Activated gamma-delta T cell (primary cell): ENCODE measurements around the gene HCK.

Source experiments
- DNase-seq: peaks from one replicate; lab custom pipeline; 2025; lab: John Stamatoyannopoulos, UW
- total RNA-seq, 2 donors: gene quantifications; one replicate each; lab custom pipeline; 2026; lab: John Stamatoyannopoulos, UW

The HCK gene
- total RNA-seq: 2.5 to 14.1 reads per million in 2 donors

- no peak for DNase-seq
These were observed at the start of gene HCK for GRCh38 chr20:32052090-32052777. Gene HCK (plus strand): TSS chr20:32052242.

- no peak for DNase-seq
These were observed 48.7 kb upstream of the HCK start for GRCh38 chr20:32003325-32003724.

DNA sequence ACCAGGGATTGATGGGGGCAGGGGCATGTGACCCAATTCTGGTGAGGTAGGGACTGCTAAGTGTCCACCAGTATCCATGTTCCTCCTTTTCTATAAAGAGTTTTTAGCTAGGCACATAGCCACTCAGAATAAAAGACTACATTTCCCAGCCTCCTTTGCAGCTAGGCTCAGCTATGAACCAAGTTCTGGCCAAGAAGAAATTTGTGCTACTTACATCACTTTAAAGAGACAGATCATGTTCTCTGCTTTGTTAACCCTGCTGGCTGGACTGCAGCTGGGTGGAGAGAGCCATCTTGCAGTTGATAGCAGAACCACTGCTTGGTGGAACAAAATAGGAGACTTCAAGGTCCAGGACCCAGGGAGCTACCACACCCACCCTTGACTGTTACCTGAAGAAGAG lies 47.1 kb upstream of the HCK start:
- DNase-seq: no peak

DNA sequence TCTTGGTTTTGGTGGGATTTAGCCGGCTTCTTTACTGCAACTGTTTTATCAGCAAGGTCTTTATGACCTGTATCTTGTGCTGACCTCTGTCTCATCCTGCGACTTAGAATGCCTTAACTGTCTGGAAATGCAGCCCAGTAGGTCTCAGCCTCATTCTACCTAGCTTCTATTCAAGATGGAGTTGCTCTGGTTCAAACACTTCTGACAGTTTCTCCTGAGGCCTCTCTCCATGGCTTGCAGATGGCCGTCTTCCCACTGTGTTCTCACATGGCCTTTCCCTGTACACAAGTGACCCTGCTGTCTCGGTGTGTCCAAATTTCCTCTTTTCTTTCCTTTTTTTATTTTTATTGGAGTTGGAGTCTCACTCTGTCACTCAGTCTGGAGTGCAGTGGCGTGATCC lies 46.0 kb upstream of the HCK start:
- no peak for DNase-seq

DNA sequence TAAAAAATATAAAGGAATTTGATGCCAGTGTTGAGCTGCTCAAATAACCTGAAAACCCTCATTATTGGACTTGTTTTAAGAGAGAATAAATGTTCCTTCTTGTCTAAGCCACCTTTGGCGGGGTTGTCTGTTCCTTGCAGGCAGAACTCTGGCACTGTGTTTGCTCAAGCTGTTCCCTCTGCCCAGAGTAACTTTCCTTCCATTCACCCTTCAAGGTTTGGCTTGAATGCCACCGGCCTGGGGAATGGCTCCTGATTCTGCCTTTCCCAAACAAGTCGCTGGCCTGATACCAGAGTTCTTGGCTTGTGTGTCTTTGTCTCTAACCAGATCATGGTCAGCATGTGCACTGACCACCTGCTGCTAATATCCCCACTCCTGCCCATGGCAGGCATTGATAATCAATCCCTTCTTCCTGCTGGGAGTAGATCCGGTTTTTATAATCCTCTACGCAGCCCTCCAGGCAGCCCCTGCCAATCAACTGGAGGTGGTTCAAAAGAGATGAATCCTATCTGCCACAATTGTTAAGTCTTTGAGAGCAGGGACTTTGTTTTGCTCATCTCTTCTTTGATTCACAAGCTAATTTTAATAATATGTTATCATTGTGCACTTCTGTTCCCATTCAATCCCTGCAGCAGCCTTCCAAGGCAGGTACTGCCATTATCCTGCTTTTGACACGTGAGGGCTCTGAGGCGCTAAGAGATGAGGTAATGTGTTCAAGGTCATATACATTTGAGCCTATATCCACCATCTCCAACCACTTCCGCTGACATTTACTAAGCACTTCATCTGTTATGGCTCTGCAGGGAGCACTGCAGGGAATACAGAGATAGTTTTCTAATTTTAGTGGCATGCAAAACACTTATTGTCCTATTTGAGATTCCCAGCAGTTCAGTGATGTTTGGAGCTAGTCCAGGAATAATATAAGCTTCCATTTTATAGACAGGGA lies 44.9 kb upstream of the HCK start:
- no peak for DNase-seq

DNA sequence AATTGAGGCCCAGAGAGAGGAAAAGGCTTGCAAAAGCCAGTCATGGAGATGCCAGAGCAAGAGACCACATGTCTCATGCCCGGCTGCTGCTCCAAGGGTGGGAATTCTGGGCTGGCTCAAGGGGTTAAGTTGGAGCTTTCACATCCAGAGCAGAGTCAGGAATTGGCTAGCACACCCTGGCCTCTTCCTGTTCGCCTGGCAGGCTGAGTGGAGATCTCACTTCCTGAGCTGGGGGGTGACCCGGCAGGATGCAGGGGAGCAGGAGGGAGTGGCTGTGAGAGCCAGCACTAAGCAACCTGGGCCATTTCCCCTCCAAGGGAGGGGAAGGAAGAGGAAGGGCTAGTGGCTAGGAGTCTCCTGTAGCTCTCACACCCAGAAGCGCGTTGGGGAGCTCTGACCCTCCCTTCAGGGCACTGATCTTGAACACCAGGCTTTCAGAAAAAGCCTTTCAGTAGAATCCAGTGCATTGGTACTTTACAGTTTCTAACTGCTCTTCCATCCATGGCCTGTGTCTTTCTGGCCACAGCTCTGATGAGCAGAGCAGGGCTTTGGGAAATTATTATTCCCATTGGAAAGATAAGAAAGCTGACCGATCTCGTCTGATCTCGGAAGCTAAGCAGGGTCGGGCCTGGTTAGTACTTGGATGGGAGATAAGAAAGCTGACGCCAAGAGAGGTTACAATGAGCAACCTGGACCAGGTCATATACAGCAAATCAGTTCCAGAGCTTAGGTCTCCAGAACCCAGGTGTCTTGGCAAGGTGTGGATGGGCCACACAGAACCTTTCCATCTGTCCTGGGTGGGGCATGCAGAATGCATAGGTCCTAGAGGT lies 44.0 kb upstream of the HCK start:
- no peak for DNase-seq

GRCh38 chr20:32009564-32009963 lies 42.5 kb upstream of the HCK start:
- DNase-seq: no peak

DNA sequence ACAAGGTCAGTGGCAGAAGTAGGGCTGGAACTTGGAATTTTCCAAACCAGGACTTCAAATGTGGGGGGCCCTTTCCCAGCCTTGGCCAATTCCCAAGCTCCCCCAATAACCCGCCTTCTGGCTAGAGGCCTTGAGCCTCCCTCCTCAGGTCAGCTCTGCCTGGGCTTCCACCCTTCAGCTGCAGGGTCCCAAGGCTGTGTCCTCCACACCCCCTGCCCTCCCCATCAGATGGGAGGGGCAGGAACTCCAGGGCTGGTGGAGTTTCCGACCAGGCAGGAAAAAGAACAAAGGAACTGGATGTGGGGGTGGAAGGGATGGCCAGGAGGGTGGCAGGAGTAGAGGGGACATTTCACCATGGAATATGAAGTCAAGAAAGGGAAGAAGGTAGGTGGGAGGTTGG lies 41.9 kb upstream of the HCK start, which contains the start of gene CCM2L:
TSS of gene CCM2L (plus strand) at position 338 of the 400 bp plus-strand sequence. CDS start at position 355, 17 bp downstream.
- DNase-seq: no peak

- DNase-seq: no peak
These were observed 41.4 kb upstream of the HCK start for GRCh38 chr20:32010666-32011065.

GRCh38 chr20:32012159-32012688 lies 39.8 kb upstream of the HCK start:
- DNase-seq: no peak

GRCh38 chr20:32013326-32013725 lies 38.7 kb upstream of the HCK start:
- no peak for DNase-seq

GRCh38 chr20:32017711-32018251 lies 34.3 kb upstream of the HCK start:
- no peak for DNase-seq

- DNase-seq: no peak
These were observed 33.5 kb upstream of the HCK start for GRCh38 chr20:32018269-32019155.

DNA sequence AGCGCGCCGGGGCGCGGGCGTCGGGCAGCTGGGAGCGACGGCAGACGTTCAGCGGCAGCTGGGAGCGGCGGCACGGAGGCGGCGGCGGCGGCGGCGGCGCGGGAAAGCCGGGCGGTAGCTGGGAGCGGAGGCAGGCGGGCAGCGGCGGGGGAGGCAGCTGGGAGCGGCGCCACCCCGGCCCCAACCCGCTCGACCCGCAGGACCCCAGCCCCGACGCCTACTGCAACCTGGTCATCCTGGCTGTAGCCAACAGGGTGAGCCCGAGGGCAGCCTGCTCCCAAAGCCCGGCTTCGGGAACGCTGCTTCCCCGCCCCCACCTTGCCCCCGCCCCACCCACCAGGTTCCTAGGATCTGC lies 32.9 kb upstream of the HCK start:
- no peak for DNase-seq

DNA sequence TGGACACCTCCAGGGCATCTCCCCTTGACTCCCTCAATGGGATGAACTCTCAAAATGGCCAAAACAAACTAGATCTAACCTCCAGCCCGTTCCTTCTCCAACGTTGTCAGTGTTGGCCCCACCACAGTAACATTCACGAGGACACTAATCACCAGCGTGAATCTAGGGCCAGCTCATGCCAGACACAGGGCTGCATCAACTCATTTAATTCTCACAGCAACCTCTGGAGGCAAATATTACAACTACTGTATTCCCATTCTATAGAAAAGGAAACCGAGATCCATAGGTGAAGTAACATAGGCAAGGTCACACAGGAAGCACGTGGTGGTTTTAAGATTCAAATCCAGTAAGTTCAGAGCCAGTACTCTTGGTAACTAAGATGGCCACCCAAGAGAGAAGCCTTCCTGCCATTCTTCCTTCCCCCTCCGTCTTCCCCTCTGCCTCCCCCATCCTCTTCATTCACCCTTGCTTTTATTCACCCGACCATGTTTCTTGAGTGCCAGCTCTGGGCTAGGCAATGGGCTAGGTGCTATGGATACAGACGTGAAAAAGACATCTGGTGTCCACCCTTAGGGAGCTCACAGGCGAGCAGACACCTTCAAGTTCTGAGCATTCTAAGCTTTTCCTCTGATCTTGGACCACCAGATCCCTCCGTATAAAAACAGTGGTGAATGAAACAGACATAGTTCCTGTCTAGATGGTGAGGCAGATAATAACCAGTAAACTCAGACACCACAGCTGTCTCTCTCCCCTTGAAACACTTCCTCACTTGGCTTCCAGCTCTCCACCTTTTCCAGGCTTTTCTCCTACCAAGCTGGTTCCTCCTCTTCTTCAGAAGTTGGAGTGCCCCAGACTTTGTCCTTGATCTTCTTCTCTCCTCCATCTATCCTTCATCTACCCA lies 32.2 kb upstream of the HCK start:
- no peak for DNase-seq

DNA sequence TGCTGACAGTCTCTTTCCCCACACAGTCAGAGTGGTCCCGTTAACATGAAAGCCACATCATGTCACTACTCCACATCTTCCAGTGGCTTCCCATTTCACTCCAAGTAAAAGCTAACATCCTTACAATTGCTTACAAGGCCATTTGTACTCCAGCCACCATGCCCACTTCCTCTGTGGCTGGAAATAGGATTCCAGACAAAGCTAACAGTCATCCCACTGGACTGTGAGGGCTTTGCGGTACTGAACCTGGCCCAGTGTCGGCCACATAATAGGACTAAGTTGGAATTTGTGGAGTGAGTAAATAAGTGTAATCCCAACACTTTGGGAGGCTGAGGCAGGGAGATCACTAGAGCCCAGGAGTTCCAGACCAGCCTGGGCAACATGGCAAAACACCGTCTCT lies 31.0 kb upstream of the HCK start:
- no peak for DNase-seq

- DNase-seq: no peak
These were observed 27.3 kb upstream of the HCK start for GRCh38 chr20:32024683-32025295.

GRCh38 chr20:32027643-32028042 lies 24.4 kb upstream of the HCK start:
- no peak for DNase-seq
